Posterior cingulate gyrus (tissue), 11 donors: Measurements from ENCODE around the gene HSPB8.
"Not testable (repeated sequence)": the region's sequence is repeated elsewhere in the genome, so short reads cannot be mapped to it uniquely, and the experiment has no call there.

Experiments
- DNase-seq, 10 donors: peaks; one replicate each; pipeline versions ENCODE4 v3.0.0 to v3.0.0-alpha.2; 2020 to 2021; ENCODE audit warnings: mixed read lengths in 3 of 10
- intact Hi-C: fragments of 100-400 bp; cut with DNase I; formaldehyde crosslinking; loops from one replicate; pipeline ENCODE4 v1.15.1; 2023

Gene HSPB8

GRCh38 chr12:119202544-119202943 is 23.8 kb downstream of the HSPB8 start:
- no peak for DNase-seq
- intact Hi-C loops, result no loop called here

DNA sequence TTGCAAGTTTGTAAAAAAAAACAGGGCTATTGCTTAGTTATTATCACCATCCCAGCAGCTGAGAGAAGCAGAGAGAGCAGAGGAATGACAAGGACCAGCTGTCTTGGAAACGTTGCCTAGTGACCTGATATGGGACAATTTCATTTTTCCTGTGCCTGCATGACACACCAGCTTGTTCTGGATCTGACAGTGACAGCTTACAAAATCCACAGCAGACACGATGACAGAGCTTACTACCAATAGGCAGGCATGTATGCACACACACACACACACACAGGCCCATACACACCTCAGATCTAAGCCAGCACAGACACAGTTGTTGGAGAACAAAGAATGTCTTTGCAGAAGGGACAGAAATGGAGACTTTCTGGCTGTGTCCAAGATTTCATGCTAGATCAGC is 25.4 kb downstream of the HSPB8 start:
- intact Hi-C loops, result no loop called here
- DNase-seq, result no peak

GRCh38 chr12:119204671-119205285 is 26.0 kb downstream of the HSPB8 start:
- no peak for DNase-seq
- intact Hi-C loops, result no loop called here

GRCh38 chr12:119206348-119207062 is 27.8 kb downstream of the HSPB8 start:
- no peak for DNase-seq
- intact Hi-C loops, result no loop called here

DNA sequence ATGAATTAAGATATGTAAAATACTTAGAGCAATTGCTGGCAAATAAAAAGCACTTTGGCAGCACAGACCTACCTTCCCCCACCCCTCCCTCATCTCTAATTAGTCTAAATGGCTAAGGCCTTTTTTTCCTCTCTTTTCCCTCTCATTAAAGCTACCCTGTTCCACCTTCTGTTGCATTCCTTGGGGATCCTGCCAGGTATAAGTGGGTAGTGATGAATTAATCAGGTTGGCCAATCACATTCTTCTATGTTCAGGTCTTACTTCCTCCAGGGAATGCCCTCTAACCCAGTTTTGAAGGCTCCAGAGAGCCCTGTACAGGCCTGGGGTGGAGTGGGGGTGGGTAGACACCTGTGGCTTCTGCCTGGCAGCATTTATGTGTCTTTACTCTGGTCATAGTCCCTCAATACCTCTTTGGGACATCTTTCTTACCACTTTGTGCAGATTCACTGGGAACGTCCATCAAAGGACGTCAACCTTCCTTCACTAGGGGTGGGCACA is 28.4 kb downstream of the HSPB8 start:
- intact Hi-C loops, result no loop called here
- DNase-seq, result no peak

DNA sequence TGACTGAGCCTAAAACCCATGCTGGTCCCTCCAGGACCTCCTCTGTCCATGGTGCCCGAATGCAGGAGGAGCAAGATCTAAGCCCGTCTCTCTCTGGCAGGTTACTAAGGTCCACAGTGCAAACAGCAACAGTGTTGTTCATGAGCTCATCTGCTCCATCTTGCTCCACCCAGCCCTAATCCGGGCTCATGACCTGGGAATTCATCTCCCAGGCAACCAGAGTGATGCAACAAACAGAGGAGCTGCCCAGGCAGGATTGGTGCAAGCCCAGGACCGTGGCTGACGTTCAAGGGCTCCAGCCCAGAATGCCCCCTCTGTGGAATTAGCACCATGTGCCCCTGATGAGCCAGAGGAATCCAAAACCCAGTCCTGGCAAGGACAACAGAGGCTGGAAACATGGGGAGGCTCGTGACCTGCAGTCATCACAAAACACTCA is 29.9 kb downstream of the HSPB8 start:
- DNase-seq, result peak; percentile 17 to 88 (median 44)
- intact Hi-C loops, result no loop called here

DNA sequence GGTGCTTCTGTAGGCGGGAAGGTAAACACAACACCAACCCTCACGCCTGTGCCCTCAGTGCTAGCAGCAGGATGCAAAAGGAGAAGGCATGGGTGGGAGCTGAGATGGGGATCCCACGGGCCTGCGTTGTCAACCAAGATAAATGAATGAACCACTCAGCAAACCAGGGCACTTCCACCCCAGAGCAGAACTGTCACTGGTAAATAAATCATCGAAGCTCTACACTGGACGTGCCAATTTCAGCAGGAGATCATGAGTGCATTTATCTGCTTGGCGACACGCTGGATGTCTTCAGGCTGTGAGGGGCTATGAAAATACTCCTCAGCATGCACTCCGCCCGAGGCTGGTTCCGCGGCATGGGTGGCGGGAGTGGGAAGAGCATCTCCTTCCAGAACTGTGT is 33.2 kb downstream of the HSPB8 start:
- intact Hi-C loops, result no loop called here
- no peak for DNase-seq

DNA sequence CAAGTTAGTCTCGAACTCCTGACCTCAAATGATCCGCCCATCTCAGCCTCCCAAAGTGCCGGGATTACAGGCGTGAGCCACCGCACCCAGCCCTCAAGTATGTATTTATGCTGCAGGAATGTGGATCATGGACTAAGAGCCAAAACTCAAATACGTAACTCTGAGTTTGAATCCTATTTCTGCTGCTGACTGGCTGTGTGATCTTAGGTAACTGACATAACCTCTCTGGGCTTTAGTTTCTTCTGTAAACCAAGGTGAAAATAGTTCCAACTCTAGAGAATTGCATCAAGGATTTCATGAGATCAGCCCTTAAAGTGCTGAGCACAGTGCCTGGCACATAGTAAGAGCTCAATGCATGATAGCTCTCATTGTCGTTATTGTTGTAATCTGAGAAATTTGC is 37.4 kb downstream of the HSPB8 start:
- intact Hi-C loops, result no loop called here

DNA sequence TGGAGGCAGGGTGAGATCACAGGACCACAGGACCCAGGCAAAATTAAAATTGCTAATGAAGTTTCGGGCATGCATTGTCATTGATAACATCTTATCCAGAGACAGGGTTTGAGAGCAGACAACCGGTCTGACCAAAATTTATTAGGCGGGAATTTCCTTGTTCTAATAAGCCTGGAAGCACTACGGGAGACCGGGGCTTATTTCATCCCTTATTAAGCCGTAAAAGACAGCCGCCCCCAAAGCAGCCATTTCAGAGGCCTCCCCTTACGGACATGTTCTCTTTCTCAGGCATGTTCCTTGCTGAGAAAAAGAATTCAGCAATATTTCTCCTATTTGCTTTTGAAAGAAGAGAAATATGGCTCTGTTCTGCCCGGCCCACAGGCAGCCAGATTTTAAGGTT is 40.1 kb downstream of the HSPB8 start:
- intact Hi-C loops, DNase-seq: not testable (repeated sequence)

More for the DNA sequence above, 37.4 kb downstream of the HSPB8 start:
- no peak for DNase-seq

DNA sequence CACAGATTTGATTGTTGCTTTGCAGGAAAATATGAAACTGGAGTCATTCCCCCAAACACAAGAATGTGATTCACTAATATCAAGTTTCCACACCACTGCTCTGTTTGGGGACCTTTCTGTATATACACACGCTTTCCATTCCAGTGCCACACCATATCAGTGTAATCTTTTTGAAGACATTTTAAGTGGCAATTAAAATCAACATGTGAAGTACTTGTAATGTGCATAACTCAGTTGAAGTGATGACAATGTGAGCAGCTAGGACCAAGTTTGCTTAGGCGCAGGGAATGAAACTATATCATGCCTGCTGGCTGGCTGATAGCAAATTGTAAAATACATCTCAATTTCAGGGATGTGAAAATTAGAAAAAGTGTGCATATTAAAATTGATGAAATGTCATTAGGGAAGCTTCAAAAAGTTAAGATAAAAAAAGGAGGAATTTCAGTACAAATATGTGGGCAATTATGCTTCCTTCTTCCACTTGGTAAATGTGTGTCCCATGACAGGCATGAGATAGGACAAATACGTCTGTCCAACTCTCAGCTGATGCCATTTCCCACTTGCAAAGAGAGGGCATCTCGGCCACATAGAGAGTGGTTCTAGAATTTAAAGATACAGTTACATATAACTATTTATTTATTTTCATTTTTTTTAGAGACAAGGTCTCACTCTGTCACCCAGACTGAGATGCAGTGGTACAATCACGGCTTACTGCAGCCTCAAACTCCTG is 43.7 kb downstream of the HSPB8 start:
- intact Hi-C loops, result no loop called here
- DNase-seq, result no peak

DNA sequence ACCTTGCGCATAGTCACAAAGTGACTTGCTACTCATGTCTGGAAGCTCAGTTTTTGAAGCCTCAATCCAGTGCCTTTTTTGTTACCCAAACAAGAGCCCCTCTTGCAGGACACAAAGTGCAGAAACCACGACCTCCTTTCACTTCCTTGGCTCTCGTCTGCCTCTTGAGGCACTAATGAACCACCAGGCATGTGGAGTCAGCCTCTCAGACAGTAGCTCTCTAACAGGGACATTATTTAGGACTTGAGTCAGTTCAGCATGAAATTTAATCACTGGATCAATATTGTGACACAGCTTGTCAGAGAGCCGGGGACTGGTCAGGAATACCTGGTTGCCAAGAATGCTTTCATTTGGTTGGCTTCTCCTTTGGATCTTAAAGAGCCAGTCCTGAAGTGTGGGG is 46.7 kb downstream of the HSPB8 start:
- intact Hi-C loops, result no loop called here
- no peak for DNase-seq

DNA sequence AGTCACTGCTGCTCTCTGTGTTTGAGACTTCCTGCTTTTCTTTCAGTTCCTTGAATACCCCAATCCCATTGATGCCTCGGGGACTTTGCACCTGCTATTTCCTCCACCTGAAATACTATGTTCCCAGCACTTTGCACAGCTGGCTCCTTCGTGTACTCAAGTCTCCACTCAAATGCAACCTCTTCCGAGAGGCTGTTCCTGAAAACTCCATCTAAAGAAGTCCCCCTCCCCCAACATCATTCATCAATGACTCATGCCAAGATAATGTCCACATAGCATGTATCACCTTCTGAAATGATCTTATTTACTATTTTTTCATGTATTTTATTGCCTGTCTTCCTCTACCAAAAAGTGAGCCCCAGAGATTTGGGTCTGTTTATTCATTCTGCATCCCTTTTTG is 48.6 kb downstream of the HSPB8 start:
- intact Hi-C loops, result no loop called here
- no peak for DNase-seq

DNA sequence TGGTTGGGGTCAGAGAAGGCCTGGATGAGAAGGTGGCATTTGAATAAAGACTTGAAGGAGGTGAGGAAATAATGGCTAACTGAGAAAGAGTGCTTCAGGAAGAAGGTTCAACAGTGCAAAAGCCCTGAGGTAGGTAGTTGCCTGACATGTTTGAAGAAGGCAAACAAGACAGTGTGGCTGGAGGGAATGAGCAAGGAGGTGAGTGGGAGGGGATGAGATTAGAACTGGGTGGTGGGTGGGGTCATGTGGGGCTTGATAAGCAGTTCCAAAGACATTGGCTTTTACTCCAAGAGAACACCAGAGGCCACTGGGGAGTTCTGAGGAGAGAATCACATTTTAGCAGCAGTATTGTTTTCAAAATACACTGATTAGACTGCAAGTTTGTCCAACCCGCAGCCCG is 50.5 kb downstream of the HSPB8 start:
- no peak for DNase-seq
- intact Hi-C loops, result no loop called here

- DNase-seq, result peak in 7 of 10 donors; percentile 18 to 84 (median 38)
- intact Hi-C loops, result no loop called here
These were observed 51.1 kb downstream of the HSPB8 start for GRCh38 chr12:119229837-119230236.

GRCh38 chr12:119230807-119231206 is 52.1 kb downstream of the HSPB8 start:
- DNase-seq, result no peak
- intact Hi-C loops, result no loop called here

- intact Hi-C loops, result no loop called here
These were observed 53.0 kb downstream of the HSPB8 start for GRCh38 chr12:119231774-119232173.

GRCh38 chr12:119235197-119235751 is 56.5 kb downstream of the HSPB8 start:
- DNase-seq, result no peak
- intact Hi-C loops, result no loop called here

More at GRCh38 chr12:119231774-119232173, 53.0 kb downstream of the HSPB8 start:
- DNase-seq, result no peak

- DNase-seq, result no peak
- intact Hi-C loops, result no loop called here
These were observed 57.6 kb downstream of the HSPB8 start for GRCh38 chr12:119236372-119236771.

- DNase-seq, result no peak
- intact Hi-C loops, result no loop called here
These were observed 60.3 kb downstream of the HSPB8 start for GRCh38 chr12:119239040-119239439.

- no peak for DNase-seq
- intact Hi-C loops, result no loop called here
These were observed 62.3 kb downstream of the HSPB8 start for GRCh38 chr12:119241049-119241448.

DNA sequence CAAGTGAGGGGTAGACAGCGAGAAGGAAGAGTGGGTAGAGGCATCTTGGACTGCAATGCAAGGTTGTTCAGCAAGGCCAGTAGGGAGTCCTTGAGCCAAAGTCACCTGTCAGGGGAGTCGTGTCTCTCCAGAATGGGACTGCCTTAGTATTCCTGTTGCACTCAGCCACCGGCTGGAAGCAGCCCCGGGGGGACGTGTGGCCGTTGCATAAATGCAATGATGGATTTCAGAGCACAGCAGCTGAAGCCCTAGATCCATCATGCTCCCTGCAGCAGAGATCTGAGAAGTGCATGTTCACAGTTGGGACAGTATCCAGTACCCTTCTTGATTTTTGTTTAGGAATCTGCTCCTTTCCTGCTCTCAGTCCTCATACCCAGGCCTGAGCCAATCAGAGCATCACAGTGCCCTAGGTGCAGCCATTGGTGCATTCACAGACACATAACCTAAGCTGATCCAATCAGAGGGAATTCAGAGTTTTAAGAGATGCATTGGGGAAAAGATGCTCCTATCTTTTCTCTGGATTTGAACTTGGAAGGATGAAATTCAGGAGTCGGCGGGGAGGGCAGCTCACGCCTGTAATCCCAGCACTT is 62.9 kb downstream of the HSPB8 start:
- no peak for DNase-seq

More for the DNA sequence above, 62.9 kb downstream of the HSPB8 start:
- intact Hi-C loops, result no loop called here
